ENCODE results near the gene ZNF469.

DNA sequence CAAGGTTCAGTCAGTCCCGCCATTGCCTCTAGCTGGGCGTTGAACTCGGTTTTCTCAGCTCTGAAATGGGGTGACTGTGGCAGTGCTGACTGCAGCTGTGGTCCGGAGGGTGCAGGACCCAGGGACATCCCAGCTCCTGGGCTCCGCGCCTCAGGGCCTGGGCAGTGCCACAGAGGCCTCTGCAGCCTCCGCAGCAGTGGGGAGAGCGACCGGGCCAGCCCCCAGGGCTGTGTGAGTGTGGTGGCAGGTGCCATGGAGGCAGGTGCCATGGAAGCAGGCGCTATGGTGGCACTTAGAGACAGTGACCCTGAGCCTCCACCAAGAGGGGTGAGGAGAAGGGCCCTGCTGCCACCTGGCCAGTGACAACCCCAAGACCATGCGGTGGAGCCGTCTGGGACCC lies 30.9 kb downstream of the ZNF469 start:
- no peak for TF ChIP-seq CTCF (IDR thresholded peaks at IDR 0.05)
- no peak for TF ChIP-seq POLR2A (IDR thresholded peaks at IDR 0.05)
- TF ChIP-seq EP300 (IDR thresholded peaks at IDR 0.05; ENCODE audit: low read depth), result no peak

Measured in transverse colon (tissue), 3 donors.